Skeletal muscle cell (primary cell): ENCODE data around the gene DYDC1.

Source experiments
- DNase-seq: peaks from one replicate; pipeline ENCODE4 v3.0.0-alpha.2; 2010; ENCODE audit warnings: low read depth
- H3K4me3 ChIP-seq: 2 replicates; pipeline ENCODE4 v1.5.1; 2011; ENCODE audit warnings: low read depth, mild to moderate bottlenecking, control low read depth, low read length, moderate library complexity

The DYDC1 gene

DNA sequence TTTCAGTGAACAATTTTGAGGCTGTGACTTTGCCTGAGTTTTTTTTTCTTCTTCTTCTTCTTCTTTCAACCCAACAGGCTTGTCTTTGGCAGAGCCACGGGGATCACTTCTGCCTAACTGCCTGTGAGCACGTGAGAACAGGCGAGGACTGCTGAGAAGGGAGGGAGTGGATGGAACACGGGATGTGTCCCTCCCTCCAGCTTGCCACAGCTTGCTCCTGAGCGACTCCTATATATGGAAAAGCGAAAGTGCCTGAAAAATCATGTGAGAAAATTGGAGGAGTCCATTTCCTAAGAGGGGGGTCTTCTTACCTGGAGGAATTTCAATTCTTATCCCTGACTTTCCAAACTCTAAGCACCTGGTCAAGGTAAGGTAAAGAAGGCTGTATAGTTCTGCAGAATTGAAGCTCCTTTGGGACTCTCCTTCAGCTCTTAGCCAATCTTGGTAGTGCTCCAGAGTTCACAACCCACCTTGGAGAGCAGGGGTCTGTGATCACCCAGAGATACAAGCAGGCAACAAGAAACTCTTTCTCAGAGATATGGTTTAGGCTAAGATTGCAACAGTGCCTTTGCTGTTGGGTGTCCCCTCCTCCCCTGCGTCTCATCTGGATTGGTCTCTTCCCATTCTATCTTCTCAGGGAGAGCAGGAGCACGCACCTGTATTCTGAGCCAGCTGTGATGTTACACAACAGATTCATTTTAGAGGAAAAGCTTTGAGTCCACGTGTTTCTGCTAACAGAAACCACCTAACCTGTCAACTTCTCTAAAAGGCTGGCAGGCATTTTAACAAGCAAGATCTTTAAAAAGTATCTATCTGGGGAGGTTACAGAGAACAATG lies 66.9 kb downstream of the DYDC1 start, which contains the start of gene MAT1A:
Gene MAT1A, minus strand, starts transcription at position 208 of the 837 bp plus-strand sequence. CDS start 235 bp downstream, outside the sequence.
- H3K4me3 ChIP-seq, result no peak within 1 kb of the TSS
- no peak for DNase-seq

DNA sequence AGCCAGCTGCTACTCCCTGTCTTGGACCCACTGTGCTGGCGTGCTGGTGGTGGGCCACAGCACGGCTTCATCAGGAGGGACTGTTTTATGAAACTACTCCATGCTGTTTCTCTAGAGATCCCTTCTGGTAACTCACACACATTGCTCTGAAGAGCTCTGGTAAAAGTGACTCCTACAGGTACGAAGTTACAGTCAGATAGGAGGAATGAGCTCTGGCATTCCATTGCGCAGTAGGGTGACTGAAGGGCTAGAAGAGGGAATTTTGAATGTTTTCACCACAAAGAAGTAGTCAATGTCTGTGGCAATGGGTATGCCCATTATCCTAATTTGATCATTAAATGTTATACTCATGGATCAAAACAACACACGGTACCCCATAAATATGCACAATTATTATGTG lies 67.7 kb downstream of the DYDC1 start:
- DNase-seq, result no peak

More for the DNA sequence above, 67.7 kb downstream of the DYDC1 start:
- no peak overlapping the region for H3K4me3 ChIP-seq
